8988T (cell line): ENCODE measurements around the gene PRKCG.
"Not testable (repeated sequence)": the region's sequence is repeated elsewhere in the genome, so short reads cannot be mapped to it uniquely, and the experiment has no call there.

Experiments used
- DNase-seq: peaks from one replicate; pipeline ENCODE4 v3.0.0; 2011

PRKCG gene

DNA sequence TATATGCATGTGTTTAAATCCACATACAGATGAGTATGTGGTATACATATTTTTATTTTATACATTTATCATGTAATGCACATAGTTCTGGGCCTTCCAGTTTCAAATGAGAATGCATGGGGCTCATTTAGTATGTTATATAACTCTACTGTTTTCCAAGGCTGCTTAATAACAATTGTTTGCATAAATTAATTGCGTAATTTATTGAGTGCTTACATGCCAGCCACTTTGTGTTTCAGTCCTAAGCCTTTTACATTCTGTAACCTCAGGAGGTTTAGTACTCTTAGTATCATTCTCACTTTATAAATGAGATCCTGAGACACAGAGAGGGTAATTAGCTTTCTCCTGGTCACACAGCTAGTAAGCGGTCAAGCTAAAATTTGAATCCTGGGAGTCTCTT is 64.0 kb downstream of the PRKCG start:
- DNase-seq = no peak

DNA sequence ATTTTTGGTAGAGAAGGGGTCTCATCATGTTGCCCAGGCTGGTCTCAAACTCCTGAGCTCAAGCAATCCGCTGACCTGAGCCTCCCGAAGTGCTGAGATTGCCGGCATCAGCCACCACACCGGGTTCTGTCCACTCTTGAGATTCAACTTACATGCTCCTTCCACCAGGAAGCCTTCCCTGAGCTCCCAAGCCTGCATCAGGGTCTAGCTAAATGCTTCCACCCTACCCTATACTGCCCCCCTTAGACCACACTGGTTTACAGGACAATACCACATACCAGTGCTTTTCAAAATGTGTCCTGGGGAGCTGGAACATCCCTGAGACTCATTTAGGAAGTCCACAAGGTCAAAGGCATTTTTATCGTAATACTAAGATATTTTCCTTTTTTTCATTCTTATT is 65.6 kb downstream of the PRKCG start:
- DNase-seq = no peak

DNA sequence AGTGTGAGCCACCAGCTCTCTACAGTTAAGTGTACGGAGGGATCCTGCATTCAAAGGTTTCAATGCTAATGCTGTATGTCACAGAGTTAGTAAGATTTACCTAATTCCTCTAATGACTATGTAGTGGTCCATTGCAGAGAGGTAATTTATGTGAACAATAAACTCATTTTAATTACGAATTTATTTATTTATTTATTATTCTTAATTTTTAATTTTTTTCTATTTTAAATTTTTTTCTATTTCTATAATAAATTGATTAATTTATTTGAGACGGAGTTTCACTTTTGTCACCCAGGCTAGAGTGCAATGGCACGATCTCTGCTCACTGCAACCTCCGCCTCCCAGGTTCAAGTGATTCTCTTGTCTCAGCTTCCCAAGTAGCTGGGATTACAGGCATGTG is 66.6 kb downstream of the PRKCG start:
- not testable (repeated sequence) for DNase-seq

DNA sequence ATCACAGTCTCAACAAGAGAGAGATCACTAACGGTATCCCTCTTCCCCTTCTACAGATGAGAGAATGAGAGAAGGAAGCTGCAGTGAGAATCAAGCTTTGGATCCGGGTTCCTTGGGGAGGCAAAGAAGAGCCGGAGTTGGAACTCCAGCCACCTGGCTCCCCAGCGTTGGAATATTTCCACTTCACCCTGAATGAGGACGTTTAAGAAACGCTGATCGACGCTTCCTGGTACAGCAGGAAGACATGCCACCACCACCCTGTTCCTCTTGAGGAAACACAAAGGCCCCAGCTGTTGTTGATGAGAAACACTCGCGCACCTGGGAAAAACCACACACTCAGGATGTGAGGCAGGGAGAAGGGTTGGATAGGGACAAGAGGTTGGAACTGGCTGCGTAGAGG is 69.4 kb downstream of the PRKCG start:
- DNase-seq = no peak

DNA sequence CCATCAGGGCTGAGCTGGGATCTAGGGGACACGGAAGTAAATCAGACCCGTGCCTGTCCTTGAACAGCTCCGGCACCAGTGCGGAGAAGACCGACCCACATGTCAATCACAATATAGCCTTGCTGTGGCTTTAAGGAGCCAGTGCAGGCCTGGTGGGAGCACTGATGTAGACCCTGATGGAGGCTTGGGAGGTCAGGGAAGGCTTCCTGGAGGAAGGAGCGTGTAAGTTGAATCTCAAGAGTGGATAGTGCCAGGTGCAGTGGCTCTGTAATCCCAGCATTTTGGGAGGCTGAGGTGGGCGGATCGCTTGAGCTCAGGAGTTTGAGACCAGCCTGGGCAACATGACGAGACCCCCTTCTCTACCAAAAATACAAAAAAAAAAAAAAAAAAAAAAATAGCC is 70.0 kb downstream of the PRKCG start:
- no peak for DNase-seq

DNA sequence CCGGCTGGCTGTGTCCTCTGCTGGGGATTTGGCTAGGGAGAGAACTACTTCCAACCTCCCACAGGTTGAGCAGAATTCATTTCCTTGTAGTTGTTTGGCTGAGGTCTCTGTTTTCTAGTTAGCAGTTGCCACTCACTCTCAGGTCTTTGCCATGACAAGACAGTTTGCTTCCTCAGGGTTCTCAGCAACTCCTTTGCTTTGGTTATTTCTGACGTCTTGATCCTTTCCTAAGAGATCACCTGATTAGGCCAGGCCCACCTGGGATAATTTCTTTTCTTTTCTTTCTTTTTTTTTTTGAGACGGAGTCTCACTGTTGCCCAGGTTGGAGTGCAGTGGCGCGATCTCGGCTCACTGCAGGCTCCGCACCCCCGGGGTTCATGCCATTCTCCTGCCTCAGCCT is 71.4 kb downstream of the PRKCG start:
- no peak for DNase-seq
